HG02885 (cell line): ENCODE measurements around the gene TAS2R10.

ENCODE experiments used
- ATAC-seq: cut with Tn5 transposase; IDR thresholded peaks from one replicate; pipeline ENCODE4 v1.9.1; 2021; ENCODE audit warnings: mild to moderate bottlenecking; ENCODE audit not compliant: unreplicated experiment, poor library complexity

Gene TAS2R10, protein sequence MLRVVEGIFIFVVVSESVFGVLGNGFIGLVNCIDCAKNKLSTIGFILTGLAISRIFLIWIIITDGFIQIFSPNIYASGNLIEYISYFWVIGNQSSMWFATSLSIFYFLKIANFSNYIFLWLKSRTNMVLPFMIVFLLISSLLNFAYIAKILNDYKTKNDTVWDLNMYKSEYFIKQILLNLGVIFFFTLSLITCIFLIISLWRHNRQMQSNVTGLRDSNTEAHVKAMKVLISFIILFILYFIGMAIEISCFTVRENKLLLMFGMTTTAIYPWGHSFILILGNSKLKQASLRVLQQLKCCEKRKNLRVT

DNA sequence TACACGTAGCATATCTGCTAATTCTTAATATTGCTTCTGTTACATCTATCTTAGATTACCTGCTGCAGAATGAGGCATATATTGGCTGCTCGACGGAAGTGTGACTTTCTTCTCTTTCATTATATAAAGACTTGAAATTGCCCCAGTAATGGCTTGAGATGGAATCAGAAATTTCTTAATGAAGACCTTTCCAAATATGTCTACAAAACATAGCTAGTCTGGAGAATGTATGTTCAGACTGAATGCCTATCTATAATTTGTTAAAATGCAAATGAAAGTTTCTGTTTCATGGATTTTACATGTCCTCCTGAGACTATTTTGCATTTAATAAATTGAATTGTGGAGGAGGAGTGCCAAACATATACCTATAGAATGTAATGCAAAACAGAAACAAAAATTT is at the start of gene TAS2R10:
TAS2R10 (minus strand) TSS at position 101 of the 400 bp plus-strand sequence; CDS start at position 12, 89 bp downstream.
- no peak for ATAC-seq

DNA sequence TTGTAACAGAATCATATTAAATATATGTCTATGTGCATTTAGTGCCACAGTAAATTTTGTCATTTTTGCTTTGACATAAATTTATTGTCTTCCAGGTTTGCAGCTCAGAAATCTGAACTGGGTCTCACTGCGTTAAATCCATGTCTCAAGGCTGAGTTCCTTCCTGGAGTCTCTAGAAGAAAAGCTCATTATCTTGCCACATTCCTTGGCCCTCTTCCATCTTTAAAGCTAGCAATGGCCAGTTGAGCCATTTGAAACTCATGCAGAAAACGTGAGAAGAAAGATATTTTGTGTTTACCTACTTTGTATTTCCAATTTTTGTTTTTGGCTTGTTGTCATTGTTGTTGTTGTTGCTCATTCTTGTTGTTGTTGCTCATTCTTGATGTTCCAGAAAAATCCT is 47.2 kb upstream of the TAS2R10 start:
- no peak for ATAC-seq

DNA sequence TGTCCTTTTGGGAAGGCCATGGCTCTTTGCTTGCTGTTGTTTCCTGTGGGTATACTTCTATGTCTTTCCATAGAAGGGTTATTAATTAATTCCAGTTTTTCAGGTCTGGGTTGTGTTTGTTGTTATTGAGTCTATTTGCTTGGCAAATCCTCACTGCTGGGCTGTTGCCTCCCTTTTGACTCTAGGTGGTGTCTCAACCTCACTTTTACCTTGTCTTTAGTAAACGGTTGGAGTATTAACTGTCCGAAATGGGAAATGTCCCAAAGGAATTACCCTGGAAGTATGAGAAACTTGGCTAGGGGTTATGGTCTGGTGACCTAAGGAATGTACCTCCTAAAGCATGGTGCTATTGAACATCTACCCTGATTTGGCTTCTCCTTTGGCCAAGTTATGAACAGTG is 41.2 kb upstream of the TAS2R10 start:
- no peak for ATAC-seq

DNA sequence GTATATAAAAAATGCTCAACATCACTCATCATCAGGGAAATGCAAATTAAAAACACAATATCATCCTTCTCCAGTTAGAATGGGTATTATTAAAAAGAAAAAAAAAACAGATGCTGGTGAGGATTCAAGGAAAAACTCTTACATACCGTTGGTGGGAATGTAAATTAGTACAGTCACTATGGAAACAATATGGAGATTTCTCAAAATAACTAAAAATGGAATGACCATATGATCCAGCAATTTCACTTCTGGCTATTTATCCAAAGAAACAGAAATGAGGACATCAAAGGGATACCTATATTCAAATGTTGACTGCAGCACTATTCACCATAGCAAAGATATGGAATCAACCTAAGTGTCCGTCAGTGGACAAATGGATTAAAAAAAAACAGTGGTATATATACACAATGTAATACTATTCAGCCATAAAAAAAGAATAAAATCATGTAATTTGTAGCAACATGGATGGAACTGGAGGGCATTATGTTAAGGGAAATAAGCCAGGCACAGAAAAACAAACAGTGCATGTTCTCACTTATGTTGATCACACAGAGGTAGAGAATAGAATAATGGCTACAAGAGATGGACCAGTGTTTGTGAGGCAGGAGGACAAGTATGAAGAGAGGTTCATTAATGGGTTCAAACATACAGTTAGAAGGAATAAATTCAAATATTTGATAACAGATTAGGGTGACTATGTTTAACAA is 37.5 kb upstream of the TAS2R10 start:
- no peak for ATAC-seq

DNA sequence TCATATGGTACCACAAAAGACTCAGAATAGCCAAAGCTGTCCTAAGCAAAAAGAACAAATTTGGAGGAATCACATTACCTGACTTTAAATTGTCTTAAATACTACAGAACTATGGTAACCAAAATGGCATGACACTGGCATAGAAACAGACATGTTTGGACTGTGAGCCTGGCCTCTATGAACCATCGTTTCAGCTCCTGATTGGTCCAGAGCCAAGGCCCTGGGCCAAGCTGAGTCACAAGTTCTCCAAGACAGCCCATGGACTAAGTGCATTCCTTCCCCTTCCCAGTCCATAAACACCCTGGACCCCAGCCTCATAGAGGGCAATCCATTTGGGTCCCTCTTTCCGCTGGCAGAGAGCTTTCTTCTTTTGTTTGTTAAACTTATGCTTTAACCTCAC is 35.2 kb upstream of the TAS2R10 start:
- ATAC-seq: no peak

DNA sequence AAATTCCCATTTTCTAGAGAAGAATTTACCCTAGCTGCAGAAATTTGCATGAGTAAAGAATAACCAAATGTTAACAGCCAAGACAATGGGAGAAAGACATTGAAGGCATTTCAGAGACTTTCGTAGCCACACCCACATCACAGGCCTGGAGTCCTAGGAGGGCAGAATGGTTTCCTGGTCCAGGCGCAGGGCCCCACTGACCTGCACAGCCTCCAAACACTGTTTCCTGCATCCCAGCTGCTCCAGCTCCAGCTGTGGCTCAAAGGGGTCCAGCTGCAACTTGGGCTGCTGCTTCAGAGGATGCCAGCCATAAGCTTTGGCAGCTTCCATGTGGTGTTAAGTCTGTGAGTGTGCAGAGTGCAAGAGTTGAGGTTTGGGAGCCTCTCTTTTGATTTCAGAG is 29.6 kb upstream of the TAS2R10 start:
- ATAC-seq: no peak

DNA sequence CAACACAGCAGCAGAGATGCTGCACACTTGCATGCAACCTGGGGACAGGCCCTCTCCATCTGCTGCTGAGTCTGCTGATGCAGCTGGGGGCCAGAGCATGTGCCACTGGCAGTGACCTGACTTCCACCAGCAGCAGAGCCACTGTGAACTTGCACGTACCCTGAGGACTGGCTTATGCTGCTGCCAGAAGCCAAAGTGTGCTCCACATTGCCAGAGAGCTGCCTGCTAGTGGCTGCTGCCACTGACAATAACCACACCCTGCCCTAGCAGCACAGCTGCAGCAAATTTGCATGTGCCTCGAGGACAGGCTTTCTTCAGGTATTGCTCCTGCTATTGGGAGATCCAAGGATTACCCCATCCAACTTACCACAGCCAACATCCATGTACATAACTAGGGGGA is 27.6 kb upstream of the TAS2R10 start:
- ATAC-seq: no peak

DNA sequence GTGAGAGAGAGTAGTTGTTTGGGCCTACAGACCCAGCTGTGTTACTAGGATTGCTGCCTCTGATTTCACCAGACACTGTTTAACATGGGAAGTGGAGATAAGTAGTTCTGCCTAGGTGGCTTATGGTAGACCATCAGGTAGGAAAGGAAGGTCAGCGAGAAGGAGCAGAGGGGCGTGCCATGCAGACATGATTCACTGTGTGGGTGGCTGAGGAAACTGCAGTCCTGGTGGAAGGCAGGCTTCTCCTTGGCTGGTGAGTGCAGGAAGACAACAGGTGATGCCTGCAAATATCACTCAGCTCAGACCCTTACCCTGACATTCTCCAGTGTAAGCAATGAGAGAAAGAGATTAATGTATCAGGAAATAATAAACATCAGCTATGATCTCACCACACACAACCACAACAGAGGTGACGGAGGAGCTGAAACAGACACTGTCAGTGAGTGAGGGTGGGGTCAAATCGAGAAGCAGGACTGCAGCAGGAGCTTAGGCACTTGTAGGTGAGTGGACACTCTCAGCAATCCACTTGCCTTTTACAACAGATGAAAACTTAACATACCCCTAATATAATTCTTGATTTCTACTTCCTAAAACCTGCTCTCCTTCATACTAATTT is 25.2 kb upstream of the TAS2R10 start:
- no peak for ATAC-seq

DNA sequence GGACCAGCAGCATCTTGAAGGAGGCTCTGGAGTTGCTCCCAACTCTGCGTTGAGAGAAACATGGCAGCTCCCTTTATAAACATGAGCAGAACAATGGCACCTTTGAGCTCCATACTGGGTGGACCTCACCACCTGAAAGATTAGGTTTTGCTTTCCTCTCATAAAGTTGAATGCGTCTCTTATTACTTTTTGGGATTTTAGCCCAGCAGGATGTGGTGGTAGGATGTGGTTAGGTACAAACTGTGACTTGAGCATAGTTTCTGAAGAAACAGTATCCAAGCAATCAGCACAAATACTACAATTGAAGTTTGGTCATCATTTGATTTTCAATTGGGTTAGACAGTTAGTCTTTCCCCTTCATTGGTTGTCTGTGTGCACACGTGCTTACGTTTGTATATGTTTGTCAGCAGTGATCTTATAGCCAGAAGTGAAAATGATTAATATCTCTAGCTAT is 23.3 kb upstream of the TAS2R10 start, which contains the start of gene PRR4:
PRR4 (minus strand) TSS at position 51 of the 454 bp plus-strand sequence; CDS start at position 13, 38 bp downstream.
- ATAC-seq: no peak

DNA sequence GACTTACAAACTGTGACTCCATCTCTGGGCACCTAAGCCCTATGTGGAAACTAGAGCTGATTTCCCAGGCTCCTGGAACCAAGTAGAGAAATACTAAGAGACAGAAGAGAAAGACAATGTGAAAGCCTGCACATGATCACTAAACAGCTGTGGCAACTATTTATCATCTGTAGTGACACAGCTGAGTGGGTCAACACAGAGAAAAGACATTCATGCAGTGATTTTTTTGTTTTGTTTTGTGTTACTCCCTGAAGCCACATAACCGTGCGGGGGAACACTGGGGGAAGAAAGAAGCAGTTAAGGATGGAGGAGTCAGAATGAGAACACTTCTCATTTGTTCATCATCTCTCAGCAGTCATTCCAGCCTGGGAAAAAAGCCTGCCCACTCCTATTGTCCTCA is 21.6 kb upstream of the TAS2R10 start:
- no peak for ATAC-seq

DNA sequence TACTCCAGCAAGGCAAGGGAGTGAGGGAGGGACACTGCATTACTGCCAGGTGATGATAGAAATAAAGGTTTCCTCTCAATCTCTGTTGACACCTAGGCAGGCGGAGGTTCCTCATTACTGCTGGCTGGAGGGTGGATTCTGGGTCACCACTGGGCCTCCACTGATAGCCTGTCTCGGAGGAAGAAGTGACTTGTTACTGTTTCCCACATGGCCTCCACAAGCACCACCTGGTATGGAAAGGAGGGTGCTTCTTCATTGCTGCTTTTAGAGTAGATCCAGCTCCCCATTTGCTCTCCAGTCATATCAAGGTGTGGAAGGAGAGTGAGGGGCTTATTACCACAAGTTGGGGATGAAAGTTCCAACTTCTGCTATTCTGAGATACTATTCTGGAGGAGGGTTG is 16.7 kb upstream of the TAS2R10 start:
- no peak for ATAC-seq

DNA sequence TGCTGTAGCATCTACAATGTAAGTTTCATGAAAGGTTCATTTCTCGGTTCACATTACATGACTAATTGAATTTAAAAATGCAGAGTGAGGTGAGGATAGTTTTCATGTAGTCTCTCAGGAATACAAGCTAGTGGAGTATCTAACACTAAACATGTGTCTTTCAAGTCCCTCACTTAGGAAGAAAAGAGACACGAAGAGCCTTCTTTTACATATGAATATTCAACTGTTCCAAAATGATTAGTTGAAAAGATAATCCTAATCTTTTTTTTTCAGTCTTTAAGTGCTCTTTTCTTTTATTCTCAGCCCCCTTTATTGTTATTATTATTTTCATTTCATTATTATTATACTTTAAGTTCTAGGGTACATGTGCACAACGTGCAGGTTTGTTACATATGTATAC is 12.3 kb upstream of the TAS2R10 start:
- no peak for ATAC-seq

DNA sequence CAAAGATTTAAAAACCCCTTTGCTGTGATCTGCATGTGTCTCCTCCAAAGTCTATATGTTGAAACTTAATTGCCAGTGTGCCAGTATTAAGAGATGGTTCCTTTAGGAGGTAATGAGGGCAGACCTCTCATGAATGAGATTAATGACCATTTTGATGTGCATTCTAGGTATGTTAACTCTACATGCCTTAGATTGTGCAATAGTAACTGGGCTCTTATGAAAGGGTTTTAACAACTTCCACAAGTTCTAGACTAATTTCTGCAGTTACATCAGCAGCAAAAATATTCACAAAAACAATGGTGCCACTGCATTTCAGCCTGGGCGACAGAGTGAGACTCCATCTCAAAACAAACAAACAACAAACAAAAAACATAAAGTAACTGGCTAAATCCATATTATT is 3.8 kb upstream of the TAS2R10 start:
- ATAC-seq: no peak

DNA sequence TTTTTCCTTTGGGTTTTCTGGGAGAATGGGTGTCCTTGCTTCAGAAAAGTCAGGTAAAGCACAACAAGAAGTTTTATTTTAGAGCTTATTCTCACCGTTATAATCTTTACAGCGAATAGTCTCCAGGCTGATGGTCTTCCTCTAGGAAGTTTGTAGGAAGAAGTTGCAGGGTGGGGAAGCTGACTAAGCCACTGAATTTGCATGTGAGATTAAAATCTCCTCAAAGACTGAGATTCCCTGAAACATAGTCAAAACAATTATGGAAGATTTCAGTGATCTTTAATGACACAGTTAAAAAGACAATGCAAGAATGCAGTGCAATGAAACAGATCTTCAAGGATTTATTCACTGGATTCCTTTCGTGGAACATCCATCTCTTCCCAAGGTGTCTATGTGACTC is 1.2 kb downstream of the TAS2R10 start:
- ATAC-seq: no peak

DNA sequence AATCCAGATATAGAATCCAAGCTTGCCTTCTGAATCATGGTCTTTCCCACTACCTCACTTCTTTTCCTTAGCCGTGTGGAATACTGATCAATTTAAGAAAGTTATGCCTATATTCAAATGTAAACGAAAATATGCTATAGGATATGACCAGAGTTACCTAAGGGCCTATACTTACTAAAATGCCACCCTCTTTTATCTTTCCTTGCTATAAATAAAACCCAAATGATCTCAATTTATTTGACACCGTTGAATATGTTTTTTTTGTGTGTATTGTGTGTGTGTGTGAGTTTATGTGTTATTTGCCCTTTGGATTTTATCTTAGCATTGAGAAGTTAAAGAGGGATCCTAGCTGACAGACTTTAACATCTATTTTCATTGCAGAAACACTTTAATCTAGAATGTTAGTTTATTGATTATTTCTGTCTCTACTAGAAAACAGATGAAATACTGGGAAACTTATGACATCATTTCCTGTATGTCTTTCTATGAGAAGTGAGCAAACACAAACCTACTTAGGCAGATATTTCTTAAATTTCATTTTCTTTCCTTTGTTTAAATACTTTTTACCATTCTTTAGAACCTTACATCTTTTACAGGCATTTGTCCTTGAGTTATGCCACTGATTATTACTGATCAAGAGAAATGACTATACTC is 14.1 kb downstream of the TAS2R10 start:
- no peak for ATAC-seq

DNA sequence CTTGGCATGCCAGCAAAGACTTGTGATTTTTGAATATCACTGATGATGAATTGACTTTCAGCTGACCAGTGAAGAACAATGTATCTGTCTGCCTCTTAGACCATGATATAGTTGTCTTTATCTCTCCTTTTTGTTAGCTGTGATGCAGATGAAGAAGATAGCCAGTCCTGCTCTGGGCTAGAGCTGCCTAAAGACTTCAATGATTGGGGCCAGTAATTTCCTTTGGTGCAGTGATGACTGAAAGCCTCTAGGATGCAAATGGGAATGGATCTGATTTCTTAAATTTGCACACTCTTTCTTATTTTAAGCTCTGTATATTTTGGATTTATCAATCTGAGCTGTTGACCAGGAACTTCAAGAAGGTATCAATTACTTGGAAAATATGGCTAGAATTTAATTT is 16.1 kb downstream of the TAS2R10 start, which contains the start of gene TAS2R9:
TAS2R9 (minus strand) TSS at position 101 of the 400 bp plus-strand sequence; CDS start at position 8, 93 bp downstream.
- no peak for ATAC-seq

DNA sequence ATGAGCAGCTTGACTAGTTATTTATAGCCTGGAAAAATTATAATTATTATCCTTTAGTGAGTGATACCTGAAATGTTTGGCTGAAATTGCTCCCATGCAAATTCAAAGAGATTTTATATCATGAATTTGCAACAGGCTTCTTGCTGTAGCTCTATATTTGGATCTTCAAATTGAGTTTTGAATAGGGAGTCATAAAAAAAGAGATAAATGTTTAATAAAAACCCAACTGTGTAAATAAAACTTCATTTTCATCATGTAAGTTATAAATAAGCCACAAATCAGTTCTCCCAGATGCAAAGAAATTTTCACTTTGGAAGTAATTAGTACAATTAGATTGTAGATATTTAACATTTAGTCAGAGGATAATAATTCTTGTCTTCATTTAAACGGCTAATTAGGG is 19.0 kb downstream of the TAS2R10 start, which contains the start of gene TAS2R8:
TAS2R8 (minus strand) TSS at position 101 of the 400 bp plus-strand sequence. CDS start 306 bp downstream, outside the sequence.
- no peak for ATAC-seq

DNA sequence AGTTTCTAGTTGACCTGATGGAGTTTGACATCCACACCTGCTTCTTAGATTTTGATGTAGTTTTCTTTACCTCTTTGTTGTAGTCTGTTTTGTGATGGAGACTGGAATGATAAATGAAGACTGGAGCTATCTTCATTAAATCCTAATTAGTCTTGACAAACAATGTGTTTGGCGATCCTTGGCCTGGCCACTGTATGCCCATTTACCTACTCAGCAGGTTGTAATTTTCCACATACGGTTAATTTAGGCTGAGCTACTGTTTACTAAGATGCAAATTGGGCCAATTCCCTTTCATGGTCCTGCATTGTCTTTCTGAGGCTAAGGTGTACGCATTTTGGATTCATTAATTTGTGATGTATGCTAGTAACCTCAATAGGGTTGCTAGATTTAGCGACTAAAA is 23.6 kb downstream of the TAS2R10 start, which contains the start of gene TAS2R7:
TAS2R7 (minus strand) TSS at position 41 of the 400 bp plus-strand sequence. CDS start 57 bp downstream, outside the sequence.
- no peak for ATAC-seq

DNA sequence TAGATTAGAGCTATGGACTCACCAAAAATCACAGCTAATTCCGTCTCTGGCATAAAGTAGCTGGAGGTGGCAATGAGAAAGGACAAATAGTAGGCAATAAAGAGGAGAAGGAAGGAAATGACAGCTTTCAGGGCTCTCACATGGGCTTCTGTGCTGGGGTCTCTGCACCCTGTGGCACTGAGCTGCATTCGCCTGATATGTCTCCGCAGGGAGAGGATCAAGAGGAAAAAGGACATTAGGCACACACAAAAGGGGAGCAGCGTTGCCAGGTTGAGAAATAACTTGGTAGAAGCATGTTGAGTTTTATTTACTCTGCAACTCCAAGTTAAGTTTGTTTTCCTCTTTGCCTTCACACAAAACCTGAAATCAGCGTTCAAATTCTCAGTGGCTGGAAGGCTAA is 24.4 kb downstream of the TAS2R10 start:
- ATAC-seq: no peak

DNA sequence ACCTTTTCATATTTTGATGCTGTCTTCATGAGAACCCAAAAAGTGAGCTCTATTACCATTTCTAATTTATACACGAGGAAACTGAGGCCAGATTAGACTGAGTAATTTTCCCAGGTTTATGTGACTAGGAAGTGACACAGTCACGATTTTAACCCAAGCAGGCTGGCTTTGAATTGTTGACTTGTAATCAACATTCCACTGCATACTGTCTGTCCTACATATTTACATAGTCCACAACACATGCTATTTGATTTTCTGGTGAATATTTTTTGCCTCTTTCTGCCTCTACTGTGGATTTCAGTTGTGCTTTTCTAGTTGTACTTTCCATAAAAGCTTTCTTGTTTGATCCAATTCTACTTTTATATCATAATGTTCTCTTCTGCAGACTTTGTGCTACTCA is 31.9 kb downstream of the TAS2R10 start:
- ATAC-seq: no peak
